SH-SY5Y (cell line): ENCODE measurements around the gene LDB2.

Experiments used
- GATA2 ChIP-seq: IDR thresholded peaks from 2 replicates; pipeline ENCODE4 v1.6.1; 2011; ENCODE audit warnings: mild to moderate bottlenecking, low read depth, low read length
- GATA3 ChIP-seq: IDR thresholded peaks from 2 replicates; pipeline ENCODE4 v1.6.1; 2011; ENCODE audit warnings: low read depth, mild to moderate bottlenecking, low read length, moderate library complexity

DNA sequence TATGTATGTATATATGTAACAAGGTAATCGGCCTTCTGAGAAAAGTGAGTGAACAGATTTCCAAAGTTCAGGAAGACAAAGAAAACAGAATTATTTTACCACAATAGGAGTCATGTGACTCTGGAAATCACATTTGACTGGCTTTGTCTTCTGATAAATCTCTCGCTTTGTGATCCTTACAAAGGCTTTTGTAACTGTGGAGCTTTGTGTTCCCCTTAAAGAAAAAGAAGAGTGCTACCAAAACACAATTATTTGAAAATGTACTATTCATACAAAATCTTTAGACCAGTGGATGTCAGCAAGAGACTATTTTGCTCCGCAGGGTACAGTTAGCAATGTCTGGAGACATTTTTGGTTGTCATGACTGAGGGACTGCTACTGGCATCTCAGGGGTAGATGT is 238.8 kb downstream of the LDB2 start:
- TF ChIP-seq GATA2, result no peak
- TF ChIP-seq GATA3, result no peak
